GM12875 (cell line): ENCODE data around the gene SSTR5.

Experiments
- H3K4me3 ChIP-seq: one replicate; pipeline ENCODE4 v1.5.1; 2011; ENCODE audit warnings: low read depth, low read length, control low read depth
- TF ChIP-seq, protein P1 (sequence below): IDR thresholded peaks from 2 replicates; pipeline ENCODE4 v1.5.1; 2011; ENCODE audit warnings: low read depth, mild to moderate bottlenecking, control low read depth, inconsistent platforms, low read length, moderate library complexity, borderline replicate concordance; ENCODE audit not compliant: insufficient read depth

Gene SSTR5

DNA sequence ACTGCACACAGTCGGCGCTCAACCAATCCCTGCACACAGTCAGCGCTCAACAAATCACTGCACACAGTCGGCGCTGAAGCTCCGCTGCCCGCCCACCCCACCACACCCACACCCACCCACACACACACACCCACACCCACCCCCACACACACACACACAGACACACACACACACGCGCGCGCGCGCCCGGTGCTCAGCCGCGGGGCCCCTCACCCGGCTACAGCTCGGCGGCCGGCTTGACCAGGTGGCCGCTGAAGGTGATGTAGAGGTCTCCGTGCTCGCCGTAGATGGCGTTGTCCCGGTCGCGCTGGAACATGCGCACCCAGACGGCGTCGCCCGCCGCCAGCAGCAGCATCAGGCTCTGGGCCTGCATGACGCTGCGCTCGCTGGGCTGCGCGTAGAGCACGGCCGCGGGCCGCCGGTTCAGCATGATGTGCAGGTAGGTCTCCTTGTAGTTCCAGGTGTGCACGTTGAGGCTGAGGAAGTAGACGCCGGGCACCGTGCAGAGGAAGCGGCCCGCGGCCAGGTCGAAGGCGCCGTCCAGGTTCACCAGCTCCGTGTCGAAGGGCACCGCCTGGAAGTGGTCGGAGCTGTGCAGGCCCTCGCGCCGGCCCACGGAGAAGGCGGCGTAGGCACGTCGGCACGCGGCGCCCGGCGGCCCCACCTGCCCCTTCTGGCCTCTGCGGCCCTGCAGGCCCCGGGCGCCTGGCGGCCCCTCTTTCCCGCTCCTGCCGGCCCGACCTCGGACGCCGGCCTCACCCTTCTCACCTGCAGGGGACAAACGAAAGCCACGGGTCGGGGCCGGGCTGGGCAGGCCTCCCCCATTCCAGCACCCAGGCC lies 21.0 kb downstream of the SSTR5 start:
- TF ChIP-seq, protein P1, sequence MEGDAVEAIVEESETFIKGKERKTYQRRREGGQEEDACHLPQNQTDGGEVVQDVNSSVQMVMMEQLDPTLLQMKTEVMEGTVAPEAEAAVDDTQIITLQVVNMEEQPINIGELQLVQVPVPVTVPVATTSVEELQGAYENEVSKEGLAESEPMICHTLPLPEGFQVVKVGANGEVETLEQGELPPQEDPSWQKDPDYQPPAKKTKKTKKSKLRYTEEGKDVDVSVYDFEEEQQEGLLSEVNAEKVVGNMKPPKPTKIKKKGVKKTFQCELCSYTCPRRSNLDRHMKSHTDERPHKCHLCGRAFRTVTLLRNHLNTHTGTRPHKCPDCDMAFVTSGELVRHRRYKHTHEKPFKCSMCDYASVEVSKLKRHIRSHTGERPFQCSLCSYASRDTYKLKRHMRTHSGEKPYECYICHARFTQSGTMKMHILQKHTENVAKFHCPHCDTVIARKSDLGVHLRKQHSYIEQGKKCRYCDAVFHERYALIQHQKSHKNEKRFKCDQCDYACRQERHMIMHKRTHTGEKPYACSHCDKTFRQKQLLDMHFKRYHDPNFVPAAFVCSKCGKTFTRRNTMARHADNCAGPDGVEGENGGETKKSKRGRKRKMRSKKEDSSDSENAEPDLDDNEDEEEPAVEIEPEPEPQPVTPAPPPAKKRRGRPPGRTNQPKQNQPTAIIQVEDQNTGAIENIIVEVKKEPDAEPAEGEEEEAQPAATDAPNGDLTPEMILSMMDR: no peak
- H3K4me3 ChIP-seq: no peak overlapping the region

GRCh38 chr16:1094124-1094479 lies 21.6 kb downstream of the SSTR5 start:
- TF ChIP-seq, protein P1: no peak
- H3K4me3 ChIP-seq: no peak overlapping the region

DNA sequence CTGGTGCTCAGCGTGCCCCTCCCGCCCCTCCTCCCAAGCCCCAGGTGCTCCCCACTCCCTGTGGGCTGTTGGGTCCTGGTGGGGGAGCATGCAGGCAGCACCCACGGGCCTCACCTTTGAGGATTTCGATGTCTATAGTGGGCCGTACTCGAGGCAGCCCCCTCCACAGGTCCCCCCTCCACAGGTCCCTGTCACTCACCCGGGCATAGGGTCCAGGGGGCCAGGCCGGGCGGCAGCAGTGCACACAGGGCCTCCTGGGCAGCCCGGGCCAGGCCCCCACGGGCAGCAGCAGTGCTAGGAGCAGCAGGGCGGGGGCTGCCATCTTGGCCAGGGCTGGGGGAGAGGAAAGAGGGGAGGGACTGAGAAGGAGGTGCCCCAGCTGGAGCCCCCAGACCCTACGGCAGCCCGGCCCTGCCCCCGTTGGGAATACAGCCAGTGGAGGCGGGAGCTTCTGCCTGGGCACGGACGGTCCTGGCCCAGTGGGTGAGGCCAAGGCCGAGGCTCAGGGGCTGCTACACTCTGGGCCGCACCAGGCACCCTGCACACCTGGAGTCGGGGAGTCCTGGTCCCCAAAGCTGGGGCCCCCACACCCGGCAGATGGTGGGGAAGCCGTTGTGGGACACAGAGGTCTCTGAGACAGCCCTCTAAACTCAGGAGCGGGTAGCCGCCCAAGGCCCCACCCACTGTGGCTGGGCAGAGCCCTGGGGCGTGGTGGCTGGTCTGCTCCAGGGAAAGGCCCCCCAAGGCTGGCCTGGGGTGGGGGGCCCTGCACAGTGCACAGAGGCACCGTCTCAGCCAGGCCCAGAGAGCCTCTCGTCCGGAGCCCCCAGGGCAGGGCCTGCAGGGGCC lies 22.3 kb downstream of the SSTR5 start:
- no peak overlapping the region for H3K4me3 ChIP-seq
- TF ChIP-seq, protein P1: no peak

DNA sequence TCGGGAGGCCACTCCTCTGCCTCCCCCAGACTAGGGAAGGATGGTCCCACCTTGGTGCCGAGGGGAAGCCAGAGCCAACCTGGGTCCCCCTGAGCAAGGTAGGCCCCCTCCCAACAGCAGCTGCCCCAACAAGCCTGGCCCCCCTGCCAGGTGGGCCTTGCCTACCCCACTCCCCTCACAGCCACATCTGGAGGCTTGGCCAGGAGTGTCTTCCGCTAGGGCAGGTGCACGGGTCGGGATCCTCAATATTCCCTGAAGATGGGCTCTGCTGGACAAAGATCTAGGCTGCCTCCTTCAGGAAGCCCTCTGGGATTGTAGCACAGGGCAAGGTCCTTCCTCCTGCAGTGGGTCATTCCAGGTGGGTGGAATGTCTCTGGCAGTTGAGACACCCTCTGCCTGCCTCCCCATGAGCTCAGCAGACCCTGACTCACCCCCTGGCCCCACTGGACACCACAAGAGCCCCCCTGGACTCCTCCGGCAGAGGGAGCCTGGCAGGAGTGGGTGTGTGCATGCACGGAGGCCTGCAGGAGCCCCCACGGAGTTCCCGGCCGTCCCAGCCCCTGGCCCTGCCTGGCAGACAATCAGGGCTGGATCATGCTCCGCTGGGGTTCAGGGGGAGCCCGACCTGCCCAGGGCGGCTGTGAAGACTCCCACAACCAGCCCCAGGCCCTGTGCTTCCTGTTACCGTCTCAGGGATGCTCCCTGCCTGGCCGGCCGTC lies 23.1 kb downstream of the SSTR5 start:
- no peak overlapping the region for H3K4me3 ChIP-seq
- TF ChIP-seq, protein P1: no peak

DNA sequence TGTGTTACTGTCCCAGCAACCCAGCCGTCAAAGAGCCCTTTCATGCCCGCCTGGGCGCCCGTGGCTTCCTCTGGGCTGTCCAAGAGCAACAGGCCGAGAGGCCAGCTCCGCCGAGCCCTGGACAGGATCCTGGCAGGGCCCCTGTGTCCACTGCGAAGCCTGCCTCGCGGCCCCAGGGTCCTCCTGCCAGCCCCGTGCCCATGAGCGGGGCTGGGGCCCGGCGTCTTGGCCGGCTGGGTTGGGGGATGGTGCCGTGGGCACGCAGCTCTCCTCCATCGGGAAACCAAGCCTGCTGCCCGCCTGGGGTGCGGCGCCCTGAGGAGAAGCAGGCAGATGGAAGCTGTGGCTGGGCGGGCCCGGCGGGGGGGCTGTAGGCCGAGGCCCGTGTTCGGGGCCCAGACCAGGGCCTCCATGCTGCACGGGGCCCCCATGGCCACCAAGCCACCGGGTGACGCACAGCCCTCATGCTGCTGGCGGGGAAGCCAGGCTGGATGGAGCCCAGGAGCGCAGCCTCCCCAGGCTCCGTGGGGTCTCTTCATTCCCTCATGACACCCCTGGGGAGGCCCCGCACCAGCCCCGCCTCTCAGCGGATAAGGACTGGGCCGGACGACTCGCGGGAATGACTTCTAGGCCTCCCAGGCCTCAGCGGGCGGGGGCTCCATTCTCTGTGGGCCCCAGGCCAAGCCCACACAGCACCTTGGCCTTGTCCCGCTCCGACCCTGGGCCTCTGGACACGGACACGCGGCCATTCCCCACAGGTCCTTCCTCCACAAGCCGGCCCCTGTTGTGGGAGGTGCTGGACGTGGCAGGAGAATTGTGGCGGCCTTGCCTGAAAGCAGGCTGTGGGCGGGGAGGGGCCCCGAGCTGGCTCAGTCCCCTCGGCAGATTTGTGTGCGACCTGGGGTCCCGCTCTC lies 23.9 kb downstream of the SSTR5 start, which contains the start of gene C1QTNF8:
TSS of gene C1QTNF8 (minus strand) at position 76 of the 914 bp plus-strand sequence. CDS start 1,322 bp downstream, outside the sequence.
- no peak within 1 kb of the TSS for H3K4me3 ChIP-seq
- TF ChIP-seq, protein P1: no peak

DNA sequence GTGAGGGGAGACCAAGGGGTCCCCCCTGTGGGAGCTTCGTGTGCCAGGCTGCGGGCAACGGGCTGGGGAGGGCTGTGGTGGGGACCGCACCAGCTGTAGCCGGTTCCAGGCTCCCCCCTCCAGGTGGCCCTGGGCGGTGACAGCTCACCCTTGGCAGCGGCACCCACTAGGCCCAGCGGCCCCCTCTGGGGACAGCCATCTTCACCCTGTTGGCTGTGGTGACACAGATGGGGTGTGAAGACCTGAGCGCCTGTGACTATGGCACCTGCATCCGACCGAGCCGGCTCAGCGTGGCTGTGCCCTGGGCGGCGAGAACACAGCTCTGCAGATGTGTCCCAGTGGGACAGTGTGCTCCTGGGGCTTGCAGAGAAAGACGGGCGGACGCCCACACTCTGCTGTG lies 24.6 kb downstream of the SSTR5 start:
- TF ChIP-seq, protein P1: no peak
- no peak overlapping the region for H3K4me3 ChIP-seq
